DMS114 treated with DMSO at 0.1 percent for 48 hours (cell line): ENCODE data around the gene GOLGA3.
"Not testable (repeated sequence)": the region's sequence is repeated elsewhere in the genome, so short reads cannot be mapped to it uniquely, and the experiment has no call there.

Experiments used
- DNase-seq: peaks from one replicate; lab custom pipeline; 2025; ENCODE audit not compliant: unreplicated experiment; lab: John Stamatoyannopoulos, UW

GOLGA3 gene

GRCh38 chr12:132813443-132813842, 15.2 kb downstream of the GOLGA3 start:
- DNase-seq, result no peak

GRCh38 chr12:132812631-132813305, 15.9 kb downstream of the GOLGA3 start:
- DNase-seq, result no peak

GRCh38 chr12:132809391-132809790, 19.3 kb downstream of the GOLGA3 start:
- DNase-seq, result not testable (repeated sequence)

- DNase-seq, result no peak
Measured at GRCh38 chr12:132807295-132808092, 21.2 kb downstream of the GOLGA3 start.

- no peak for DNase-seq
Measured at GRCh38 chr12:132806857-132807256, 21.8 kb downstream of the GOLGA3 start.

GRCh38 chr12:132804426-132804861, 24.2 kb downstream of the GOLGA3 start:
- no peak for DNase-seq

GRCh38 chr12:132803888-132804287, 24.8 kb downstream of the GOLGA3 start:
- DNase-seq, result no peak

- no peak for DNase-seq
Measured at GRCh38 chr12:132803125-132803524, 25.5 kb downstream of the GOLGA3 start.

GRCh38 chr12:132801741-132802140, 26.9 kb downstream of the GOLGA3 start:
- no peak for DNase-seq

GRCh38 chr12:132798836-132799235, 29.8 kb downstream of the GOLGA3 start:
- no peak for DNase-seq

GRCh38 chr12:132797820-132798570, 30.7 kb downstream of the GOLGA3 start:
- DNase-seq, result no peak

GRCh38 chr12:132795847-132796246, 32.8 kb downstream of the GOLGA3 start:
- no peak for DNase-seq

- DNase-seq, result not testable (repeated sequence)
Measured at GRCh38 chr12:132791940-132792339, 36.7 kb downstream of the GOLGA3 start.

GRCh38 chr12:132789099-132789471, 39.6 kb downstream of the GOLGA3 start:
- no peak for DNase-seq

- no peak for DNase-seq
Measured at GRCh38 chr12:132788375-132789098, 40.1 kb downstream of the GOLGA3 start.

- no peak for DNase-seq
Measured at GRCh38 chr12:132787877-132788276, 40.8 kb downstream of the GOLGA3 start.

GRCh38 chr12:132786192-132786591, 42.5 kb downstream of the GOLGA3 start:
- no peak for DNase-seq

GRCh38 chr12:132784580-132784979, 44.1 kb downstream of the GOLGA3 start:
- DNase-seq, result no peak

- no peak for DNase-seq
Measured at GRCh38 chr12:132783917-132784531, 44.6 kb downstream of the GOLGA3 start.

- DNase-seq, result no peak
Measured at GRCh38 chr12:132781938-132782337, 46.7 kb downstream of the GOLGA3 start.
